Parathyroid adenoma (tissue), 2 donors: ENCODE data around the gene EML6.

ENCODE experiments used
- H2AFZ ChIP-seq: fragments of 300-600 bp; sonication (generic); one replicate; pipeline ENCODE4 v1.7.0; 2017; ENCODE audit warnings: antibody characterized with exemption, mild to moderate bottlenecking
- H3K27ac ChIP-seq: fragments of 300-600 bp; sonication (generic); one replicate; pipeline ENCODE4 v1.7.0; 2017
- H3K27me3 ChIP-seq: fragments of 300-600 bp; sonication (generic); one replicate; pipeline ENCODE4 v1.7.0; 2017; ENCODE audit warnings: low read length; ENCODE audit not compliant: control insufficient read depth, insufficient read depth
- H3K36me3 ChIP-seq: fragments of 300-600 bp; sonication (generic); one replicate; pipeline ENCODE4 v1.7.0; 2017; ENCODE audit warnings: low read length; ENCODE audit not compliant: control insufficient read depth, insufficient read depth
- H3K4me1 ChIP-seq: fragments of 300-600 bp; sonication (generic); one replicate; pipeline ENCODE4 v1.7.0; 2017; ENCODE audit warnings: control low read depth
- H3K4me2 ChIP-seq: fragments of 300-600 bp; sonication (generic); one replicate; pipeline ENCODE4 v1.7.0; 2017; ENCODE audit warnings: low read length
- H3K4me3 ChIP-seq: fragments of 300-600 bp; sonication (generic); one replicate; pipeline ENCODE4 v1.7.0; 2017; ENCODE audit warnings: low read depth, low read length
- H3K79me2 ChIP-seq: fragments of 300-600 bp; sonication (generic); one replicate; pipeline ENCODE4 v1.7.0; 2017; ENCODE audit warnings: control low read depth
- H3K9ac ChIP-seq: fragments of 300-600 bp; sonication (generic); one replicate; pipeline ENCODE4 v1.7.0; 2017; ENCODE audit warnings: mild to moderate bottlenecking
- H3K9me3 ChIP-seq: fragments of 300-600 bp; sonication (generic); one replicate; pipeline ENCODE4 v1.7.0; 2017; ENCODE audit warnings: low read length; ENCODE audit not compliant: control insufficient read depth
- CTCF ChIP-seq: fragments of 300-600 bp; sonication (generic); IDR thresholded peaks from one replicate; pipeline ENCODE4 v1.7.0; 2017; ENCODE audit warnings: antibody characterized with exemption, mild to moderate bottlenecking
- donor health status: primary hyperparathyroidism.

The EML6 gene

DNA sequence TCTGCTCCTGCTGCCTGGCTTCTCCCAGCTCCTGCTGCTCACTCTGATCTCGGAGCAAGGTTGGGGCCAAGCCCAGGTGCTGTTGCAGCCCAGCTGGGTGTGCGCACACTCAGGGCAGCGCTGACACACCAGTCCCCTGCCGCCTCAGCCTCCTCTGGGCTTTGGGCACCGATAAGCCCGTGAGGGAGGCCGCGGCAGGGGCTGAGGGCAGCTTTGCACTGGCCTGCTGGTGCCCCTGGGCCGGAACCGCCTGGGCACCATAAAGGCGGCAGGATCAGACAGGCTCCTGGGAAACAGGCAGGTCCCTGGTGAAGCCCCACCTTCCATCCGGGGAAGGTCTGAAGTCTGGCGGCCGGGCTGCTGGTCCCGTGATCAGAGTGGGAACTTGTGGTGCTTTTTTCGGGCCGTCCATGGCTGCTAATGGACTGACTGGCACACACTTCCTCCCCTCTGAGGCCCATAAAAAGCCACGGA lies 14.1 kb upstream of the EML6 start:
- Histone ChIP-seq H2AFZ (peak overlapping the region; percentile 99), H3K4me3 (no peak overlapping the region), H3K9me3 (no peaks in the 10 kb centered on the region), H3K79me2 (no peaks in the 10 kb centered on the region), H3K9ac (peak overlapping the region; percentile 6), H3K27ac (peak overlapping the region; percentile 76), H3K4me2 (no peak overlapping the region), H3K4me1 (peaks cover 7% of the 10 kb centered on the region), H3K36me3 (no peaks in the 10 kb centered on the region), H3K27me3 (no peaks in the 10 kb centered on the region)
- TF ChIP-seq CTCF, result no peak

GRCh38 chr2:54710216-54710615 lies 13.2 kb upstream of the EML6 start:
- H3K4me3 ChIP-seq, result no peak overlapping the region
- H3K9me3 ChIP-seq, result no peaks in the 10 kb centered on the region
- TF ChIP-seq CTCF, result no peak
- no peaks in the 10 kb centered on the region for H3K36me3 ChIP-seq
- no peak overlapping the region for H3K4me2 ChIP-seq
- H2AFZ ChIP-seq, result peak overlapping the region; percentile 99
- H3K27ac ChIP-seq, result no peak overlapping the region
- H3K9ac ChIP-seq, result no peak overlapping the region
- H3K4me1 ChIP-seq, result peaks cover 7% of the 10 kb centered on the region
- H3K27me3 ChIP-seq, result no peaks in the 10 kb centered on the region
- H3K79me2 ChIP-seq, result no peaks in the 10 kb centered on the region

GRCh38 chr2:54712516-54712915 lies 10.9 kb upstream of the EML6 start:
- TF ChIP-seq CTCF, result no peak

GRCh38 chr2:54714996-54715395 lies 8.5 kb upstream of the EML6 start:
- no peak overlapping the region for H3K4me3 ChIP-seq
- no peaks in the 10 kb centered on the region for H3K27me3 ChIP-seq
- peaks cover 4% of the 10 kb centered on the region for H3K4me1 ChIP-seq
- no peak overlapping the region for H3K9ac ChIP-seq
- no peak for TF ChIP-seq CTCF
- H3K27ac ChIP-seq, result no peak overlapping the region
- H3K4me2 ChIP-seq, result no peak overlapping the region
- no peaks in the 10 kb centered on the region for H3K79me2 ChIP-seq
- H3K36me3 ChIP-seq, result no peaks in the 10 kb centered on the region
- H2AFZ ChIP-seq, result no peak overlapping the region
- no peaks in the 10 kb centered on the region for H3K9me3 ChIP-seq

More at GRCh38 chr2:54712516-54712915, 10.9 kb upstream of the EML6 start:
- no peak overlapping the region for H3K4me2 ChIP-seq
- H3K9ac ChIP-seq, result no peak overlapping the region
- no peaks in the 10 kb centered on the region for H3K36me3 ChIP-seq
- H2AFZ ChIP-seq, result no peak overlapping the region
- no peaks in the 10 kb centered on the region for H3K9me3 ChIP-seq
- no peak overlapping the region for H3K4me3 ChIP-seq
- H3K27ac ChIP-seq, result no peak overlapping the region
- no peaks in the 10 kb centered on the region for H3K27me3 ChIP-seq
- H3K4me1 ChIP-seq, result peaks cover 7% of the 10 kb centered on the region
- no peaks in the 10 kb centered on the region for H3K79me2 ChIP-seq

DNA sequence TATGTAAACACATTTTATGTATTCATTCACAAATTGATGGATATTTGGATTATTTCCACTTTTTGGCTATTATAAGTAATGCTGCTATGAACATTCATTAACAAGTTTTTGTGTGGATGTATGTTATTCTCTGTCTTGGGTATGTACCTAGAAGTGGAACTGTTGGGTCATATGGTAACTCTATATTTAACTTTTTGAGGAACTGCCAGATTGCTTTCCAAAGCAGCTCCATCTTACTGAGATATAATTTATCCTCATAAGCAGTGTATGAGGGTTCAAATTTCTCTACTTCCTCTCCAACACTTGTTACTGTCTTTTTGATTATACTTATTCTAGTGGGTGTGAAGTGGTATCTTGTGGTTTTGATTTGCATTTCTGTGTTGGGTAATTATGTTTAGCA lies 7.1 kb upstream of the EML6 start:
- no peak overlapping the region for H3K9ac ChIP-seq
- no peak overlapping the region for H3K27ac ChIP-seq
- H3K4me3 ChIP-seq, result no peak overlapping the region
- no peak overlapping the region for H3K4me2 ChIP-seq
- H3K4me1 ChIP-seq, result no peaks in the 10 kb centered on the region
- no peak for TF ChIP-seq CTCF
- H2AFZ ChIP-seq, result no peak overlapping the region
- no peaks in the 10 kb centered on the region for H3K79me2 ChIP-seq
- H3K36me3 ChIP-seq, result no peaks in the 10 kb centered on the region
- H3K9me3 ChIP-seq, result no peaks in the 10 kb centered on the region
- H3K27me3 ChIP-seq, result no peaks in the 10 kb centered on the region
